A375 (cell line): Measurements from ENCODE around the gene PPP1R27. TPM values are rescaled to one million over a fixed set of nuclear protein-coding genes. Genes with fewer than 3 reads are reported as not detected.

Experiments used
- total RNA-seq: library from RNA; depleted of rRNA; stranded (reverse); fragments of >200 nt; shearing (Covaris generic); gene quantifications from 2 replicates; pipeline ENCODE4 v1.2.3, GENCODE V29; 2014; rRNA removed

Gene PPP1R27, protein sequence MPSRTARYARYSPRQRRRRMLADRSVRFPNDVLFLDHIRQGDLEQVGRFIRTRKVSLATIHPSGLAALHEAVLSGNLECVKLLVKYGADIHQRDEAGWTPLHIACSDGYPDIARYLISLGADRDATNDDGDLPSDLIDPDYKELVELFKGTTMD
- total RNA-seq, result 0.61 TPM in 1 of 2 replicates, not detected in the other

DNA sequence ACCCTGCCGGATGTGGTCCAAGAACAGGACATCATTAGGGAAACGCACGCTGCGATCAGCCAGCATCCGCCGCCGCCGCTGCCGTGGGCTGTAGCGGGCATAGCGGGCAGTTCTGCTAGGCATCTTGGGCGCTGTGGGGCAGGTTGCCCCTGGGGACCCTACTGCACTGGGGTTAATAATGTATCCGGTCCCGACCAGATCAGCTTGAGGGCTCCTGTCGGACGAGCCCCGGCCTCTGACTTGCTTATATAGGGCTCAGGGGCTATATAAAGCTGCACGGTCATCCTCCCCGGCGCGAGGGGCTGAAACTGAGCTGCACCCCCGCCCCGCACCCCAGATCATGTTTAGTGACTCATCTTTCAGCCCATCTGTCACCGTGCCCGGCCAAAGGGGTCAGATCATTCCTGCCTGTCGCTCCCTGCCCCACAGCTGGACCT is at the start of gene PPP1R27:
Gene PPP1R27, minus strand, starts transcription at position 220 of the 437 bp plus-strand sequence. Its CDS starts 97 bp downstream, at position 123.

DNA sequence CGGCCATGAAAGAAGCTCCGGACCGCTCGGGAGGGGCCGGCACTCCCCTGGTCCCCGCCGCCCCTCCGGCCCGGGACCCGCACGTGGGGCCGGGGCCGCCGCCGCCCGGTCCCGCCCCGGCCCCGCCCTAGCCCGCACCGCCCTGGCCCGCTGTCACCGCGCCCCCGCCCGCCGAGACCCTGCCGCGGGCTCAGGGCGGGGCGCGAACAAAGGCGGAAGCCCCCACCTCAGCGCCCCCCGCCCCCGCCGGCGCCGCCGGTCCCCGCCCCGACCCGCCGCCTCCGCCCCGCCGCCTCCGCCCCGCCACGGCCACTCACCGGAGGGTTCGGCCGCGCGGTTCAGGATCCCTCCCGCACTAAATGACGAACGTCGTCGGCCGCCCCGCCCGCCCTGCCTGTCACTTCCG is 36.1 kb upstream of the PPP1R27 start, which contains the start of gene ARHGDIA:
Gene ARHGDIA, minus strand, starts transcription at position 357 of the 406 bp plus-strand sequence. CDS start 1,407 bp downstream, outside the sequence.

DNA sequence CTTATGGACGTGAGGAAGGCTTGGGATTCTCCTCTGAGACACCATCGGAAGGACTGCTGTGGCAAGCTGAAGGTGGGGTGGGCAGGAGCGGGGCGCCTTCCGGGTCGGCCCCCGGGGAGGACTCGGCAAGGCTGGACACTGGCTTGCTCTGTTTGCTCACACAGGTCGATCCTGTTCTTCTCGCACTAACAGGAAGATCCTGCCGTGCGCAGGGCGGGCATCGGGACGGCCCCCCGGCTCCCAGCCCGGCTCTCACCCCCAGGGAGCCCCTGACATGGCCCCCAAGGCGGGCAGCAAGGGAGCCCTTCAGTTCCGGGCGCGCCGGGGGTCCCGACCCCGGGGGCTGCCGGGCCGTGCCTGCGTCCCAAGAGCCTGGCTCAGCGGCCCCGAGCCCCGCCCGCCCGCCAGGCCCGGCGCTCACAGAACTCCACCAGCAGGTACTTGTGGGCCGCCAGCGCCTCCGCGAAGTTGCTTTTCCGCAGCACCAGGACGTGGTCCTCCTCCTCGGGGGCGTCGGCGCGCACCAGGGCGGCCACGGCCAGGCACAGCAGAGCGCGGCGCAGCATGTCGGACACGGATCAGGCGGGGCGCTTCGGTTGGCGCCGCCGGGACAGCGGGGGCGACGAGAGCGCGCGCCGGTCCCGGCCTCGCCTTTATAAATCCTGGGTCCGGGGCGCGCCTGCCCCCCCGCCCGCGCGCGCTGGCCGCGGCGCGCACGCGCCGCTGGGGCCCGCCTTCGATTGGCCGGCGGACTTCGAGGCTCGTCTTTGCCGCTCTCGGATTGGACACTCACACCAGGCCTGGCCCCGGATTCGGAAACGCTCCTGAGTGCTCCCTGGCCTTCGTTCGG is 25.3 kb upstream of the PPP1R27 start, which contains the start of gene P4HB:
Gene P4HB, minus strand, starts transcription at position 630 of the 850 bp plus-strand sequence. Its CDS starts 64 bp downstream, at position 566.

DNA sequence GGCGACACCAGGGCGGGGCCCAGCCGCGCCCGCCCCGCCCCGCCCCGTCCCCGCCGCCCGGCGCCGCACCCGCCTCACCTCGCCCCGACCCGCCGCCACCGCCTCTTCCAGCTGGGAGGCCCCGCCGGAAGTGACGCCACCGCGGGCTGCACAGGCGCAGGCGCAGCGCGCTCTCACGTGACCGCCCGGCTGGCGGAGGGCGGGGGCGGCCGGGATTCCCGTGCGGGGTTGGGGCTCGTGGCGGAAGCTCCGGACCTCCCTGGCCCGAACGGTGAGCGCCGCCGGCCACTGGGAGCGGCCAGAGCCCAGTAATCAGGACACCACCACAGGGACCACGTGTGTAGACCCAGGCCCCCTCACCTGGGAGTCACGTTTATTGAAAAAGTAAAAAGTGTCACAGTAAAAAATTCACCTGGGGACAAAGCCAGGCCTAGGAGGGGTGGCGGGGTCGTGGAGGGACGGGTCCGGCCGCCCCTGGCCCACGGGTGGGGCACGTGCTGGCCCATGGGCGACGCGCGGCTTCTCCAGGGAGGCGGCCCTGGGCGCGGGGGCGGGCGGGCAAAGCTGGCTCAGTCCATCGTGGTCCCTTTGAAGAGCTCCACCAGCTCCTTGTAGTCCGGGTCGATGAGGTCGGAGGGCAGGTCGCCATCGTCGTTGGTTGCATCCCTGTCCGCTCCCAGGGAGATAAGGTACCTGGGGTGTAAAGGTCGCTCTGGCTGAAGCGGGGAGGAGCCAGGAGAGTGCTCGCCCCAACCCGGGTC is 1.5 kb downstream of the PPP1R27 start, which contains the start of gene MCRIP1:
Gene MCRIP1, minus strand, starts transcription at position 132 of the 761 bp plus-strand sequence. CDS start 8,785 bp downstream, outside the sequence.

DNA sequence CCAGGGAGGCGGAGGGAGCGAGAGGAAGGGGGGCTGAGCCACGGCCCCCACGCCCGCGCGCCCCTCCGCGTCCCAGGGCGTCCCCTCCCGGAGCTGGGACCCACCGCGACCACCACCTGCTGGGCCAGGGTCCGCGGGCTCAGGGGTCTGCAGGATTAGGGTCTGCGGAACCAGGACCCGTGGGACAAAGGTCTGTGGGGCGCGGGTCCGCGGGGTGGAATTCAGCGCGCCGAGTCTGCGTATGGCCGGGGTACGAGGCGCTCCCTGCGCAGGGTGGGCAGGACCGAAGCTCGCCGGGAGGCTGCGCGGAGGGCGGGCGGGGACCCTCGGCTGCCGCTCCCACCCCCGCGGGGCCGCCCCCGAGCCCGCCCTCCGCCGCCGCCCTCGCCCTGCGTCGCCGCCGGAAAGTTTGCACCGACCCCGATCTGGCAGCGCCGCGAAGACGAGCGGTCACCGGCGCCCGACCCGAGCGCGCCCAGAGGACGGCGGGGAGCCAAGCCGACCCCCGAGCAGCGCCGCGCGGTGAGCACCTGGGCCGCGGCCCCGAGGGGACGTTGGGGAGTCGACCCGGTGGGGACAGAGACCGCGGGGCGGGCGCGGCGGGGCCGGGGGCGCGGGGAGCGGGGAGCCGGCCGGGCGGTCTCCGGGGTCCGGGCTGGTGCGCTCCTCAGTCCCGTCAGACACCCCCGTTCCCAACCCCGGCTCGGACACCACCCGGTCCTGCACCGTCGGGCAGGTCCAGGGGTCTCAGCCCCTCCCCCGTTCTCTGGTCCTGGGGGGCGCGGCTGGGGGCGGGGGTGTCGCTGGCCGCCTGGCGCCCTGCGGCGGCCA is 30.9 kb downstream of the PPP1R27 start, which contains the start of gene GCGR:
Gene GCGR, plus strand, starts transcription at position 423 of the 831 bp plus-strand sequence. CDS start 4,869 bp downstream, outside the sequence.

Other genes starting within 250 kb of the PPP1R27 start
- 46.8 and 62.1 TPM in 2 replicates for gene NPLOC4, start 197.9 kb downstream of the PPP1R27 start, total RNA-seq
- 1.7 and 2.2 TPM in 2 replicates for gene TSPAN10, start 197.9 kb downstream of the PPP1R27 start, total RNA-seq
- gene PDE6G, start 178.5 kb downstream of the PPP1R27 start, total RNA-seq, result 0.64 TPM in 1 of 2 replicates, not detected in the other
- 93.6 and 127 TPM in 2 replicates for gene OXLD1, start 168.4 kb downstream of the PPP1R27 start, total RNA-seq
- gene CCDC137, start 168.3 kb downstream of the PPP1R27 start, total RNA-seq, result 56.2 and 57.7 TPM in 2 replicates
- 47.6 and 51.0 TPM in 2 replicates for gene ARL16, start 151.3 kb downstream of the PPP1R27 start, total RNA-seq
- 159 and 172 TPM in 2 replicates for gene HGS, start 151.0 kb downstream of the PPP1R27 start, total RNA-seq
- 42.8 and 60.5 TPM in 2 replicates for gene MRPL12, start 131.7 kb downstream of the PPP1R27 start, total RNA-seq
- 55.5 and 62.1 TPM in 2 replicates for gene SLC25A10, start 122.8 kb downstream of the PPP1R27 start, total RNA-seq
- not detected in 2 replicates for gene GCGR, start 30.9 kb downstream of the PPP1R27 start, total RNA-seq
- 73.0 and 96.0 TPM in 2 replicates for gene MCRIP1, start 1.8 kb downstream of the PPP1R27 start, total RNA-seq
- 716 and 811 TPM in 2 replicates for gene P4HB, start 25.5 kb upstream of the PPP1R27 start, total RNA-seq
- 229 and 255 TPM in 2 replicates for gene ARHGDIA, start 36.3 kb upstream of the PPP1R27 start, total RNA-seq
- gene ALYREF, start 56.5 kb upstream of the PPP1R27 start, total RNA-seq, result 423 and 436 TPM in 2 replicates
- gene ANAPC11, start 56.7 kb upstream of the PPP1R27 start, total RNA-seq, result 135 and 136 TPM in 2 replicates
- 0.11 and 0.24 TPM in 2 replicates for gene NPB, start 67.2 kb upstream of the PPP1R27 start, total RNA-seq
- 27.0 and 32.0 TPM in 2 replicates for gene PCYT2, start 76.3 kb upstream of the PPP1R27 start, total RNA-seq
- gene SIRT7, start 83.1 kb upstream of the PPP1R27 start, total RNA-seq, result 31.6 and 35.1 TPM in 2 replicates
- 23.1 and 24.7 TPM in 2 replicates for gene MAFG, start 92.7 kb upstream of the PPP1R27 start, total RNA-seq
- gene PYCR1, start 102.2 kb upstream of the PPP1R27 start, total RNA-seq, result 190 and 198 TPM in 2 replicates
- gene MYADML2, start 112.2 kb upstream of the PPP1R27 start, total RNA-seq, result not detected in 2 replicates
- gene NOTUM, start 126.1 kb upstream of the PPP1R27 start, total RNA-seq, result 0.11 TPM in 1 of 2 replicates, not detected in the other
- gene ASPSCR1, start 142.6 kb upstream of the PPP1R27 start, total RNA-seq, result 43.4 and 50.5 TPM in 2 replicates
- 81.1 and 86.3 TPM in 2 replicates for gene CENPX, start 187.8 kb upstream of the PPP1R27 start, total RNA-seq
- gene LRRC45, start 188.3 kb upstream of the PPP1R27 start, total RNA-seq, result 17.9 and 20.5 TPM in 2 replicates
- 15.0 and 18.4 TPM in 2 replicates for gene RAC3, start 196.6 kb upstream of the PPP1R27 start, total RNA-seq
- 74.0 and 86.0 TPM in 2 replicates for gene DCXR, start 202.6 kb upstream of the PPP1R27 start, total RNA-seq
- gene RFNG, start 216.8 kb upstream of the PPP1R27 start, total RNA-seq, result 29.9 and 33.5 TPM in 2 replicates
- gene GPS1, start 216.8 kb upstream of the PPP1R27 start, total RNA-seq, result 204 and 210 TPM in 2 replicates
- 127 and 134 TPM in 2 replicates for gene DUS1L, start 230.8 kb upstream of the PPP1R27 start, total RNA-seq